Measurements from ENCODE around the gene RABGAP1L. TPM values are rescaled to one million over a fixed set of nuclear protein-coding genes. Genes with fewer than 3 reads are reported as not detected.
"Not testable (repeated sequence)": the region's sequence is repeated elsewhere in the genome, so short reads cannot be mapped to it uniquely, and the experiment has no call there.

The RABGAP1L gene
- total RNA-seq, 1 donor from 2014 or later: 41.0 TPM

DNA sequence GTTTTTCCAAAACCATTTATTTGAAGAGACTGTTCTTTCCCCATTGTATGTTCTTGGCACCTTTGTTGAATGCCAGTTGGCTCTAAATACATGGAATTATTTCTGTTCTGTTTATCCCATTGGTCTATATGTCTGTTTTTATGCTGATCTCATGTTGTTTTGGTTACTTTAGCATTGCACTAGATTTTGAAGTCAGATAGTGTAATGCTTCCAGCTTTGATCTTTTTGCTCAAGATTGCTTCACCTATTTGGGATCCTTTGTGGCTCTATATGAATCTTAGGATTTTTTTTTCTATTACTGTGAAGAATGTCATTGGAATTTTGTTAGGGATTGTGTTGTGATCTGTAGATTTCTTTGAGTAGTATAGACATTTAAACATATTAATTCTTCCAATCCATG, 149.3 kb downstream of the RABGAP1L start:
- intact Hi-C loops (cut with micrococcal nuclease): no loop called here
- Mint-ChIP-seq H3K27me3 (ENCODE audit: insufficient read depth) (no peaks in the 10 kb centered on the region), H3K4me1 (ENCODE audit: low read depth) (no peaks in the 10 kb centered on the region), H3K27ac (no peak overlapping the region), H3K36me3 (ENCODE audit: low read depth) (peaks cover 38% of the 10 kb centered on the region), H3K4me3 (no peak overlapping the region), H3K9me3 (peaks cover 43% of the 10 kb centered on the region)
- no peak for DNase-seq (ENCODE audit: low spot score)

- no peaks in the 10 kb centered on the region for H3K27me3 Mint-ChIP-seq (ENCODE audit: insufficient read depth)
- H3K27ac Mint-ChIP-seq: no peak overlapping the region
- no peak overlapping the region for H3K4me3 Mint-ChIP-seq
- intact Hi-C loops (cut with micrococcal nuclease): no loop called here
- H3K9me3 Mint-ChIP-seq: peaks cover 52% of the 10 kb centered on the region
- H3K4me1 Mint-ChIP-seq (ENCODE audit: low read depth): no peaks in the 10 kb centered on the region
- no peak for DNase-seq (ENCODE audit: low spot score)
- peaks cover 41% of the 10 kb centered on the region for H3K36me3 Mint-ChIP-seq (ENCODE audit: low read depth)
These were observed 150.2 kb downstream of the RABGAP1L start for GRCh38 chr1:174309490-174309889.

- Mint-ChIP-seq H3K9me3 (peaks cover 66% of the 10 kb centered on the region), H3K27me3 (ENCODE audit: insufficient read depth) (no peaks in the 10 kb centered on the region), H3K36me3 (ENCODE audit: low read depth) (peaks cover 29% of the 10 kb centered on the region), H3K4me3 (no peak overlapping the region), H3K4me1 (ENCODE audit: low read depth) (no peaks in the 10 kb centered on the region), H3K27ac (no peak overlapping the region)
- intact Hi-C loops (cut with micrococcal nuclease): no loop called here
- no peak for DNase-seq (ENCODE audit: low spot score)
These were observed 155.1 kb downstream of the RABGAP1L start for GRCh38 chr1:174314433-174314832.

DNA sequence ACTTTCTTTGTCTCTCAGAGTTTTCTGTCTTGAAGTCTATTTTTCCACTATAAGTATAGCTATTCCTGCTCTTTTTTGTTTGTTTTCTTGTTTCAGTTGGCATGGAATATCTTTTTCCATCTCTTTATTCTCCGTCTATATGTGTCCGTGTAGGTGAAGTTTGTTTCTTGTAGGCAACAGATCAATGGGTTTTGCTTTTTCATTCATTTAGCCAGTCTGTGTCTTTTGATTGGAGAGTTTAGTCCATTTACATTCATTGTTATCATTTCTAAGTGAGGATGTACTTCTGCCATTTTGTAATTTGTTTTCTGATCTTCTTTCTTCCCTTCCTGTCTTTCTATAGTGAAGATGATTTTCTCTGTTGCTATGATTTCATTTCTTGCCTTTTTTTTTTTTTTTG, 155.9 kb downstream of the RABGAP1L start:
- Mint-ChIP-seq H3K9me3 (peaks cover 66% of the 10 kb centered on the region), H3K27me3 (ENCODE audit: insufficient read depth) (no peaks in the 10 kb centered on the region), H3K4me1 (ENCODE audit: low read depth) (no peaks in the 10 kb centered on the region), H3K4me3 (no peak overlapping the region), H3K36me3 (ENCODE audit: low read depth) (peaks cover 33% of the 10 kb centered on the region), H3K27ac (no peak overlapping the region)
- intact Hi-C loops (cut with micrococcal nuclease): no loop called here
- no peak for DNase-seq (ENCODE audit: low spot score)

- DNase-seq (ENCODE audit: low spot score); H3K27ac Mint-ChIP-seq; intact Hi-C loops (cut with micrococcal nuclease); H3K4me3 Mint-ChIP-seq; H3K27me3 Mint-ChIP-seq (ENCODE audit: insufficient read depth): not testable (repeated sequence)
- Mint-ChIP-seq H3K4me1 (ENCODE audit: low read depth) (peaks cover 12% of the 10 kb centered on the region), H3K36me3 (ENCODE audit: low read depth) (peaks cover 33% of the 10 kb centered on the region), H3K9me3 (peaks cover 74% of the 10 kb centered on the region)
These were observed 161.6 kb downstream of the RABGAP1L start for GRCh38 chr1:174320897-174321296.

- peaks cover 12% of the 10 kb centered on the region for H3K4me1 Mint-ChIP-seq (ENCODE audit: low read depth)
- no peak overlapping the region for H3K4me3 Mint-ChIP-seq
- peaks cover 38% of the 10 kb centered on the region for H3K36me3 Mint-ChIP-seq (ENCODE audit: low read depth)
- DNase-seq (ENCODE audit: low spot score): no peak
- no peak overlapping the region for H3K27ac Mint-ChIP-seq
- intact Hi-C loops (cut with micrococcal nuclease): no loop called here
- peaks cover 83% of the 10 kb centered on the region for H3K9me3 Mint-ChIP-seq
- H3K27me3 Mint-ChIP-seq (ENCODE audit: insufficient read depth): no peaks in the 10 kb centered on the region
These were observed 163.0 kb downstream of the RABGAP1L start for GRCh38 chr1:174322202-174322862.

DNA sequence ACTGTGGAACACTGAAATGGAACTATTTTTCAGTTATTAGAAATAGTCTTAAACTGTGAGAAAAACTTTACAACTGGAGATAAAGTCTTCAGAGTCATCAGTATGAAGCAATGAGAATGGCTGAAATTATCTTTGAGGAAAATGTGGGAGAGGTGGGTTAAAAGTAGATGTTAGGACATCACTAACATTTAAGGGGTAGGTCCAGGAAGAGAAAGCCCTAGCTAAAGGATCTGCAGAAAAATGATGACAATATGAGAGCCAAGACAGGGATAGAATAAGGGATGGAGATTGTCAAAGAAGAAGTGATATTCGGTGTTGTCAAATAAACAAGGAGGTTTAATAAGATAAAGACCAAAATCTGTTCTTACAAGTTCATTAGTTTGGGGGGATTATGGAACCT, 165.2 kb downstream of the RABGAP1L start:
- Mint-ChIP-seq H3K27me3 (ENCODE audit: insufficient read depth) (no peaks in the 10 kb centered on the region), H3K9me3 (peaks cover 72% of the 10 kb centered on the region), H3K4me1 (ENCODE audit: low read depth) (peaks cover 12% of the 10 kb centered on the region), H3K36me3 (ENCODE audit: low read depth) (peaks cover 32% of the 10 kb centered on the region), H3K27ac (no peak overlapping the region), H3K4me3 (no peak overlapping the region)
- no peak for DNase-seq (ENCODE audit: low spot score)
- intact Hi-C loops (cut with micrococcal nuclease): no loop called here

GRCh38 chr1:174324939-174325338, 165.6 kb downstream of the RABGAP1L start:
- Mint-ChIP-seq H3K9me3 (peaks cover 68% of the 10 kb centered on the region), H3K4me3 (no peak overlapping the region), H3K4me1 (ENCODE audit: low read depth) (peaks cover 12% of the 10 kb centered on the region), H3K27me3 (ENCODE audit: insufficient read depth) (no peaks in the 10 kb centered on the region), H3K27ac (no peak overlapping the region), H3K36me3 (ENCODE audit: low read depth) (peaks cover 30% of the 10 kb centered on the region)
- DNase-seq (ENCODE audit: low spot score): no peak
- intact Hi-C loops (cut with micrococcal nuclease): no loop called here

DNA sequence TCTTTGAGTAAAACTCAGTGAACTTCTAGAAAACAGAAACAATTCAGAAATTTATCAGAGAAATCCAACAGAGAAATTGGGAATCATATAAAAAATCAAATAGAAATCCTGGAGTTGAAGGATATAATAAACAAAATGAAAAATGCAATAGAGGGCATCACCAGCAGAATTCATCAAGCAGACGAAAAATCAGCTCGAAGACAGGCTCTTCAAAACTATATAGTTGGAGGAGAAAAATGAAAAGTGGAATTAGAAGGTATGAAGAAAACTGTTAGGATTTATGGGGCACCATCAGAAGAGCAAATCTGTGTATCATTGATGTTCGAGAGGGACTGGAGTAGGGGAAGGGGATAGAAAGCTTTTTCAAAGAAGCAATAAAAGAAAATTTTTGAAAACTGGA, 167.0 kb downstream of the RABGAP1L start:
- Mint-ChIP-seq H3K27ac (no peak overlapping the region), H3K36me3 (ENCODE audit: low read depth) (peaks cover 27% of the 10 kb centered on the region), H3K27me3 (ENCODE audit: insufficient read depth) (no peaks in the 10 kb centered on the region), H3K9me3 (peaks cover 56% of the 10 kb centered on the region), H3K4me3 (no peak overlapping the region), H3K4me1 (ENCODE audit: low read depth) (peaks cover 12% of the 10 kb centered on the region)
- no peak for DNase-seq (ENCODE audit: low spot score)
- intact Hi-C loops (cut with micrococcal nuclease): no loop called here

DNA sequence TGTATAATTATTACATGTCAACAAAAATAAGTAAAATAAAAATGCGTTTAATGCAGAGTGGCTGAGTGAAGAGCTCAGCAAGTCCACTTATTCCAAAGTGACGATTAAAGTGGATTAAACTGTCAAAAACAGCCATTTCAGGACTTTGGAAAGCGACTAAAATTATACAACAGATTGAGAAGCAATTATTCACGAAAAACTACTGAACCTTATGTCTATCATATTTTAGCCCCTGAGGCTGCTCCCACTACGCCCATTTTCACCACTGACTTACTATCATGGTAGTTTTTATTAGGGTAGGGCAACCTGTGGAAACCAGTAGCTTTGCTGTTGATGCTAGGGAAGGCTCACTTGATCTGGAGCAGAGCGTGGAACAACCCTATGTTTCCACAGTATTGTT, 174.1 kb downstream of the RABGAP1L start:
- Mint-ChIP-seq H3K9me3 (no peaks in the 10 kb centered on the region), H3K27me3 (ENCODE audit: insufficient read depth) (no peaks in the 10 kb centered on the region), H3K4me3 (no peak overlapping the region), H3K36me3 (ENCODE audit: low read depth) (no peaks in the 10 kb centered on the region), H3K4me1 (ENCODE audit: low read depth) (no peaks in the 10 kb centered on the region), H3K27ac (no peak overlapping the region)
- no peak for DNase-seq (ENCODE audit: low spot score)
- intact Hi-C loops (cut with micrococcal nuclease): no loop called here

- no peaks in the 10 kb centered on the region for H3K36me3 Mint-ChIP-seq (ENCODE audit: low read depth)
- intact Hi-C loops (cut with micrococcal nuclease): no loop called here
- no peak for DNase-seq (ENCODE audit: low spot score)
- no peaks in the 10 kb centered on the region for H3K27me3 Mint-ChIP-seq (ENCODE audit: insufficient read depth)
- H3K4me3 Mint-ChIP-seq: no peak overlapping the region
- H3K9me3 Mint-ChIP-seq: peaks cover 4% of the 10 kb centered on the region
- no peak overlapping the region for H3K27ac Mint-ChIP-seq
- no peaks in the 10 kb centered on the region for H3K4me1 Mint-ChIP-seq (ENCODE audit: low read depth)
These were observed 177.8 kb downstream of the RABGAP1L start for GRCh38 chr1:174337000-174337681.

DNA sequence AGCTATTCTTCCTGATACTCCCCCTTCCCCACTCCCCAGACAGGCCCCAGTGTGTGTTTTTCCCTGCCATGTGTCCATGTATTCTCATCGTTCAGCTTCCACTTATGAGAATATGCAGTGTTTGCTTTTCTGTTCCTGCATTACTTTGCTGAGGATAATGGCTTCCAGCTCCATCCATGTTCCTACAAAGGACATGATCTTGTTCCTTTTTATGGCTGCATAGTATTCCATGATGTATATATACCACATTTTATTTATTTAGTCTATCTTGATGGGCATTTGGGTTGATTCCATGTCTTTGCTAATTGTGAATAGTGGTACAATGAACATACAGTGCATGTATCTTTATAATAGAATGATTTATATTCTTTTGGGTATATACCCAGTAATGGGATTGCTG, 181.1 kb downstream of the RABGAP1L start:
- H3K27ac Mint-ChIP-seq; H3K4me1 Mint-ChIP-seq (ENCODE audit: low read depth); H3K4me3 Mint-ChIP-seq; H3K9me3 Mint-ChIP-seq; H3K36me3 Mint-ChIP-seq (ENCODE audit: low read depth); H3K27me3 Mint-ChIP-seq (ENCODE audit: insufficient read depth); DNase-seq (ENCODE audit: low spot score); intact Hi-C loops (cut with micrococcal nuclease): not testable (repeated sequence)

- DNase-seq (ENCODE audit: low spot score): no peak
- peaks cover 10% of the 10 kb centered on the region for H3K9me3 Mint-ChIP-seq
- intact Hi-C loops (cut with micrococcal nuclease): no loop called here
- H3K27ac Mint-ChIP-seq: no peak overlapping the region
- no peaks in the 10 kb centered on the region for H3K4me1 Mint-ChIP-seq (ENCODE audit: low read depth)
- H3K4me3 Mint-ChIP-seq: no peak overlapping the region
- peaks cover 1% of the 10 kb centered on the region for H3K36me3 Mint-ChIP-seq (ENCODE audit: low read depth)
- H3K27me3 Mint-ChIP-seq (ENCODE audit: insufficient read depth): no peaks in the 10 kb centered on the region
These were observed 184.8 kb downstream of the RABGAP1L start for GRCh38 chr1:174344162-174344561.

All from activated T-helper 1 cell treated with anti-CD3 and anti-CD28 coated beads, Interleukin-12 subunit alpha, Interleukin-12 subunit beta, Interleukin-2, Interleukin-4 antibody, amounts not matched to agents 30 ng/mL and 10 ng/mL and 1 ng/mL, durations not matched to agents 14 hours and 24 hours and 36 hours (primary cell).